ENCODE data around the gene CCDC138. TPM values are rescaled to one million over a fixed set of nuclear protein-coding genes. Genes with fewer than 3 reads are reported as not detected.

CCDC138 gene
- polyA plus RNA-seq, 1 donor from 2014 or later: 19.0 TPM

DNA sequence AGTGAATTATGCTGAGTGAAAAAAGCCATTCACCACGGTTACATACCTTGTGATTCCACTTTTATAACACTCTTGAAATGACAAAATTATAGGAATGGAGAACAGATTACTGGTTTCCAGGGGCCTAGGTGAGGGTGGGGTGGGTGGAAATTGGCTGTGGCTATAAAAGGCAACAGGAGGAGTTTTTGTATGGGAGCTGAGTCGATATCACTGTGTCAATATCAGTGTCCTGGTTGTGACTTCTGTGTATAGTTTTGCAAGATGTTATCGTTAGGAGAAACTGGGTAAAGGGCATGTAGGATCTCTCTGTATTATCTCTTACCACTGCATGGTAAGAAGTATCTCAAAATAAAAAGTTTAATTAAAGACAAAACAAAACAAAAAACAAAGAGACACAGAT, 118.1 kb downstream of the CCDC138 start:
- H3K4me3 ChIP-seq (ENCODE audit: low read length): no peak overlapping the region
- no peaks in the 10 kb centered on the region for H3K9me3 ChIP-seq (ENCODE audit: low read length)
- no peaks in the 10 kb centered on the region for H3K36me3 ChIP-seq (ENCODE audit: insufficient read depth, low read length)
- no peak for TF ChIP-seq EZH2 (IDR thresholded peaks at IDR 0.05; ENCODE audit: borderline replicate concordance, insufficient read depth, low read length, poor library complexity, severe bottlenecking)
- no peak overlapping the region for H3K4me2 ChIP-seq (ENCODE audit: low read length)
- no peak overlapping the region for H2AFZ ChIP-seq (ENCODE audit: low read depth, low read length)
- no peak overlapping the region for H3K27ac ChIP-seq (ENCODE audit: low read length)
- no peaks in the 10 kb centered on the region for H3K79me2 ChIP-seq (replicated peaks; ENCODE audit: insufficient read depth, low read length)
- no peak overlapping the region for H3K9ac ChIP-seq (ENCODE audit: low read length)
- H3K27me3 ChIP-seq (ENCODE audit: insufficient read depth, low read depth, low read length): no peaks in the 10 kb centered on the region
- H4K20me1 ChIP-seq (ENCODE audit: insufficient read depth): no peaks in the 10 kb centered on the region
- no peaks in the 10 kb centered on the region for H3F3A ChIP-seq (ENCODE audit: insufficient read depth, low read length, poor library complexity, severe bottlenecking)
- H3K9me2 ChIP-seq (ENCODE audit: insufficient read depth, low read length): no peaks in the 10 kb centered on the region

DNA sequence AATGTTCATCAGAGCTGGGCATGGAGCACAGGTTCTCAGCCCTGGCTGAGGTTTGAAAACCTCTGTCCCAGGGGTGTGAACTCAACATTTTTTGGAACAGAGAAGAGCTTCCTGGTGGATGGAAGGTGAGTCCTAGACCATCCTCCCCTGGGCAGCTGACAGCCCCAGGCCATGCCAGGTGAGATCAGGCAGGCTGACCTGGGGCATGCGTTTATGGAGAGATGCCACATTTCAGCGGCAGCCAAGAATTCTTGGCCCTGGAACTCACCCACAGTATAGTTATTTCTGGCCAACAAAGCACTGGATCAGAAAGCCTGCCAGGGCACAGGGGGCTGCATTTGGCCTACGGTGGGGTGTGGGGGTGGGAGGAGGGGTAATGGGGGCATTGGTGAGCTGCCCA, 118.6 kb downstream of the CCDC138 start:
- Histone ChIP-seq H3K4me2 (ENCODE audit: low read length) (no peak overlapping the region), H3K9me2 (ENCODE audit: insufficient read depth, low read length) (no peaks in the 10 kb centered on the region), H3K9ac (ENCODE audit: low read length) (no peak overlapping the region), H2AFZ (ENCODE audit: low read depth, low read length) (no peak overlapping the region), H3K9me3 (ENCODE audit: low read length) (no peaks in the 10 kb centered on the region), H3K4me3 (ENCODE audit: low read length) (no peak overlapping the region), H3K79me2 (replicated peaks; ENCODE audit: insufficient read depth, low read length) (no peaks in the 10 kb centered on the region), H3F3A (ENCODE audit: insufficient read depth, low read length, poor library complexity, severe bottlenecking) (no peaks in the 10 kb centered on the region), H3K27ac (ENCODE audit: low read length) (no peak overlapping the region), H3K27me3 (ENCODE audit: insufficient read depth, low read depth, low read length) (no peaks in the 10 kb centered on the region), H3K36me3 (ENCODE audit: insufficient read depth, low read length) (no peaks in the 10 kb centered on the region), H4K20me1 (ENCODE audit: insufficient read depth) (no peaks in the 10 kb centered on the region)
- TF ChIP-seq MXI1 (conservative IDR thresholded peaks at IDR 0.05; ENCODE audit: poor library complexity, severe bottlenecking) (no peak), RAD21 (conservative IDR thresholded peaks at IDR 0.05) (no peak), SMC3 (conservative IDR thresholded peaks at IDR 0.05; ENCODE audit: poor library complexity) (no peak), TAF1 (IDR thresholded peaks at IDR 0.05; ENCODE audit: low read depth) (no peak), EZH2 (IDR thresholded peaks at IDR 0.05; ENCODE audit: borderline replicate concordance, insufficient read depth, low read length, poor library complexity, severe bottlenecking) (no peak), EP300 (conservative IDR thresholded peaks at IDR 0.05; ENCODE audit: poor library complexity, severe bottlenecking) (no peak), POLR2AphosphoS5 (IDR thresholded peaks at IDR 0.05) (no peak)
- TF ChIP-seq, protein P1, sequence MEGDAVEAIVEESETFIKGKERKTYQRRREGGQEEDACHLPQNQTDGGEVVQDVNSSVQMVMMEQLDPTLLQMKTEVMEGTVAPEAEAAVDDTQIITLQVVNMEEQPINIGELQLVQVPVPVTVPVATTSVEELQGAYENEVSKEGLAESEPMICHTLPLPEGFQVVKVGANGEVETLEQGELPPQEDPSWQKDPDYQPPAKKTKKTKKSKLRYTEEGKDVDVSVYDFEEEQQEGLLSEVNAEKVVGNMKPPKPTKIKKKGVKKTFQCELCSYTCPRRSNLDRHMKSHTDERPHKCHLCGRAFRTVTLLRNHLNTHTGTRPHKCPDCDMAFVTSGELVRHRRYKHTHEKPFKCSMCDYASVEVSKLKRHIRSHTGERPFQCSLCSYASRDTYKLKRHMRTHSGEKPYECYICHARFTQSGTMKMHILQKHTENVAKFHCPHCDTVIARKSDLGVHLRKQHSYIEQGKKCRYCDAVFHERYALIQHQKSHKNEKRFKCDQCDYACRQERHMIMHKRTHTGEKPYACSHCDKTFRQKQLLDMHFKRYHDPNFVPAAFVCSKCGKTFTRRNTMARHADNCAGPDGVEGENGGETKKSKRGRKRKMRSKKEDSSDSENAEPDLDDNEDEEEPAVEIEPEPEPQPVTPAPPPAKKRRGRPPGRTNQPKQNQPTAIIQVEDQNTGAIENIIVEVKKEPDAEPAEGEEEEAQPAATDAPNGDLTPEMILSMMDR (IDR thresholded peaks at IDR 0.05; ENCODE audit: poor library complexity, severe bottlenecking): no peak
- TF ChIP-seq, protein P2, sequence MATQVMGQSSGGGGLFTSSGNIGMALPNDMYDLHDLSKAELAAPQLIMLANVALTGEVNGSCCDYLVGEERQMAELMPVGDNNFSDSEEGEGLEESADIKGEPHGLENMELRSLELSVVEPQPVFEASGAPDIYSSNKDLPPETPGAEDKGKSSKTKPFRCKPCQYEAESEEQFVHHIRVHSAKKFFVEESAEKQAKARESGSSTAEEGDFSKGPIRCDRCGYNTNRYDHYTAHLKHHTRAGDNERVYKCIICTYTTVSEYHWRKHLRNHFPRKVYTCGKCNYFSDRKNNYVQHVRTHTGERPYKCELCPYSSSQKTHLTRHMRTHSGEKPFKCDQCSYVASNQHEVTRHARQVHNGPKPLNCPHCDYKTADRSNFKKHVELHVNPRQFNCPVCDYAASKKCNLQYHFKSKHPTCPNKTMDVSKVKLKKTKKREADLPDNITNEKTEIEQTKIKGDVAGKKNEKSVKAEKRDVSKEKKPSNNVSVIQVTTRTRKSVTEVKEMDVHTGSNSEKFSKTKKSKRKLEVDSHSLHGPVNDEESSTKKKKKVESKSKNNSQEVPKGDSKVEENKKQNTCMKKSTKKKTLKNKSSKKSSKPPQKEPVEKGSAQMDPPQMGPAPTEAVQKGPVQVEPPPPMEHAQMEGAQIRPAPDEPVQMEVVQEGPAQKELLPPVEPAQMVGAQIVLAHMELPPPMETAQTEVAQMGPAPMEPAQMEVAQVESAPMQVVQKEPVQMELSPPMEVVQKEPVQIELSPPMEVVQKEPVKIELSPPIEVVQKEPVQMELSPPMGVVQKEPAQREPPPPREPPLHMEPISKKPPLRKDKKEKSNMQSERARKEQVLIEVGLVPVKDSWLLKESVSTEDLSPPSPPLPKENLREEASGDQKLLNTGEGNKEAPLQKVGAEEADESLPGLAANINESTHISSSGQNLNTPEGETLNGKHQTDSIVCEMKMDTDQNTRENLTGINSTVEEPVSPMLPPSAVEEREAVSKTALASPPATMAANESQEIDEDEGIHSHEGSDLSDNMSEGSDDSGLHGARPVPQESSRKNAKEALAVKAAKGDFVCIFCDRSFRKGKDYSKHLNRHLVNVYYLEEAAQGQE (IDR thresholded peaks at IDR 0.05; ENCODE audit: borderline replicate concordance): no peak

DNA sequence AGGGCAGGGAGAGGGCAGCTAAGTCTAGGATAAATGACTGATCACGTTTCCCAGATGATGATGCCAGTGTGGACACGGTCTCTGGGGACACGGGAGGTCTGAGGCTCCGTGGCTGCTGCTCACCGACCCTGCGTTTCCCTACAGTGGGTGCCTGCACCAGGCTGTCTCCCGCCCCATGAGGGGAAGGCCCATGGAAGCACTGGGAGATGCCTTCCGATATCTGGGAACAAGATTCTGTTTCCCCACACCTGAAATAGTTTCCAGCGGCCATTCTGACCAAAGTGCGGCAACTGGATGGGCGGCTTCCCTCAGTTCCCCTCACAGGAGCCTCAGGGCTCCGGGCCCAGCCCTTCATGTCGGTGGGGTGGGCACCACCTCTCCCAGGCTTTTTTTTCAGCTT, 119.3 kb downstream of the CCDC138 start:
- Histone ChIP-seq H4K20me1 (ENCODE audit: insufficient read depth) (no peaks in the 10 kb centered on the region), H3K4me3 (ENCODE audit: low read length) (no peak overlapping the region), H3K9me3 (ENCODE audit: low read length) (no peaks in the 10 kb centered on the region), H3F3A (ENCODE audit: insufficient read depth, low read length, poor library complexity, severe bottlenecking) (no peaks in the 10 kb centered on the region), H3K9me2 (ENCODE audit: insufficient read depth, low read length) (no peaks in the 10 kb centered on the region), H3K9ac (ENCODE audit: low read length) (no peak overlapping the region), H3K79me2 (replicated peaks; ENCODE audit: insufficient read depth, low read length) (no peaks in the 10 kb centered on the region), H3K36me3 (ENCODE audit: insufficient read depth, low read length) (no peaks in the 10 kb centered on the region), H3K27me3 (ENCODE audit: insufficient read depth, low read depth, low read length) (no peaks in the 10 kb centered on the region), H3K4me2 (ENCODE audit: low read length) (no peak overlapping the region), H3K27ac (ENCODE audit: low read length) (no peak overlapping the region), H2AFZ (ENCODE audit: low read depth, low read length) (no peak overlapping the region)
- TF ChIP-seq MXI1 (conservative IDR thresholded peaks at IDR 0.05; ENCODE audit: poor library complexity, severe bottlenecking) (no peak), EP300 (conservative IDR thresholded peaks at IDR 0.05; ENCODE audit: poor library complexity, severe bottlenecking) (no peak), EZH2 (IDR thresholded peaks at IDR 0.05; ENCODE audit: borderline replicate concordance, insufficient read depth, low read length, poor library complexity, severe bottlenecking) (no peak), TAF1 (IDR thresholded peaks at IDR 0.05; ENCODE audit: low read depth) (no peak), RAD21 (conservative IDR thresholded peaks at IDR 0.05) (no peak), SMC3 (conservative IDR thresholded peaks at IDR 0.05; ENCODE audit: poor library complexity) (no peak), POLR2AphosphoS5 (IDR thresholded peaks at IDR 0.05) (no peak)
- TF ChIP-seq, protein P2 (IDR thresholded peaks at IDR 0.05; ENCODE audit: borderline replicate concordance): no peak
- TF ChIP-seq, protein P1 (IDR thresholded peaks at IDR 0.05; ENCODE audit: poor library complexity, severe bottlenecking): no peak
